ENCODE data around the gene PEPD.

DNA sequence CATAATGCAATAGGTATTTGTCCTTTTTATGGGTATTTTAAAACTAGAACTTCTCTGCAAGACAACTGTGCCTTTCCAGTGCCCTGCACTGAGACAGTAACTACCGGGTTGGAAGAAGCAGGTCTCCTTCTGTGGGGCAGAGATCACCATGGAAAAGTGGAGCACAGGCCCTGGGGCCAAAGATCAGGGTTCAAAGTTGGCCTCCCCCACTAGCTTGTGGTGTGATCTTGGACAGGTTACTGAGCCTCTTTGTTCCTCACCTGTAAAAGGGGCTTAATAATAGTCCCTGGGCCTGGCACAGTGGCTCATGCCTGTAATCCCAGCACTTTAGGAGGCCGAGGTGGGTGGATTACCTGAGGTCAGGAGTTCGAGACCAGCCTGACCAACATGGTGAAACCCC, 79.8 kb downstream of the PEPD start:
- TF ChIP-seq EZH2phosphoT487 (conservative IDR thresholded peaks at IDR 0.05; ENCODE audit: low read length) = no peak
- TF ChIP-seq, protein P1, sequence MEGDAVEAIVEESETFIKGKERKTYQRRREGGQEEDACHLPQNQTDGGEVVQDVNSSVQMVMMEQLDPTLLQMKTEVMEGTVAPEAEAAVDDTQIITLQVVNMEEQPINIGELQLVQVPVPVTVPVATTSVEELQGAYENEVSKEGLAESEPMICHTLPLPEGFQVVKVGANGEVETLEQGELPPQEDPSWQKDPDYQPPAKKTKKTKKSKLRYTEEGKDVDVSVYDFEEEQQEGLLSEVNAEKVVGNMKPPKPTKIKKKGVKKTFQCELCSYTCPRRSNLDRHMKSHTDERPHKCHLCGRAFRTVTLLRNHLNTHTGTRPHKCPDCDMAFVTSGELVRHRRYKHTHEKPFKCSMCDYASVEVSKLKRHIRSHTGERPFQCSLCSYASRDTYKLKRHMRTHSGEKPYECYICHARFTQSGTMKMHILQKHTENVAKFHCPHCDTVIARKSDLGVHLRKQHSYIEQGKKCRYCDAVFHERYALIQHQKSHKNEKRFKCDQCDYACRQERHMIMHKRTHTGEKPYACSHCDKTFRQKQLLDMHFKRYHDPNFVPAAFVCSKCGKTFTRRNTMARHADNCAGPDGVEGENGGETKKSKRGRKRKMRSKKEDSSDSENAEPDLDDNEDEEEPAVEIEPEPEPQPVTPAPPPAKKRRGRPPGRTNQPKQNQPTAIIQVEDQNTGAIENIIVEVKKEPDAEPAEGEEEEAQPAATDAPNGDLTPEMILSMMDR (IDR thresholded peaks at IDR 0.05; ENCODE audit: insufficient read depth, low read length, poor library complexity, severe bottlenecking) = no peak
